Activated CD4-positive, alpha-beta T cell treated with anti-CD3 and anti-CD28 coated beads, Interleukin-2, amount 10 ng/mL, durations not matched to agents 24 days and 14 days (primary cell): ENCODE results near the gene SOS1. TPM values are rescaled to one million over a fixed set of nuclear protein-coding genes. Genes with fewer than 3 reads are reported as not detected.
"Not testable (repeated sequence)": the region's sequence is repeated elsewhere in the genome, so short reads cannot be mapped to it uniquely, and the experiment has no call there.

Source experiments
- DNase-seq: peaks from one replicate; pipeline ENCODE4 v3.0.0; 2022
- H3K27ac Mint-ChIP-seq: one replicate; pipeline ENCODE4 v1.8.0; 2022; ENCODE audit warnings: mild to moderate bottlenecking, mixed read lengths
- H3K27me3 Mint-ChIP-seq: one replicate; pipeline ENCODE4 v1.8.0; 2022; ENCODE audit warnings: mixed read lengths
- H3K36me3 Mint-ChIP-seq: one replicate; pipeline ENCODE4 v1.8.0; 2022; ENCODE audit warnings: low read depth, mild to moderate bottlenecking, mixed read lengths
- H3K4me1 Mint-ChIP-seq: one replicate; pipeline ENCODE4 v1.8.0; 2021; ENCODE audit warnings: mixed read lengths
- H3K4me3 Mint-ChIP-seq: one replicate; pipeline ENCODE4 v1.8.0; 2022; ENCODE audit warnings: mild to moderate bottlenecking, moderate library complexity, mixed read lengths
- H3K9me3 Mint-ChIP-seq: one replicate; pipeline ENCODE4 v1.8.0; 2021; ENCODE audit warnings: mixed read lengths
- intact Hi-C: fragments of 100-400 bp; cut with micrococcal nuclease; formaldehyde crosslinking; loops from one replicate; pipeline ENCODE4 v1.15.1; 2023
- total RNA-seq: library from RNA; stranded (reverse); gene quantifications from 2 replicates; pipeline ENCODE4 v1.2.3, GENCODE V29; 2022

The SOS1 gene
- total RNA-seq, 1 donor from 2014 or later: 74.5 TPM

DNA sequence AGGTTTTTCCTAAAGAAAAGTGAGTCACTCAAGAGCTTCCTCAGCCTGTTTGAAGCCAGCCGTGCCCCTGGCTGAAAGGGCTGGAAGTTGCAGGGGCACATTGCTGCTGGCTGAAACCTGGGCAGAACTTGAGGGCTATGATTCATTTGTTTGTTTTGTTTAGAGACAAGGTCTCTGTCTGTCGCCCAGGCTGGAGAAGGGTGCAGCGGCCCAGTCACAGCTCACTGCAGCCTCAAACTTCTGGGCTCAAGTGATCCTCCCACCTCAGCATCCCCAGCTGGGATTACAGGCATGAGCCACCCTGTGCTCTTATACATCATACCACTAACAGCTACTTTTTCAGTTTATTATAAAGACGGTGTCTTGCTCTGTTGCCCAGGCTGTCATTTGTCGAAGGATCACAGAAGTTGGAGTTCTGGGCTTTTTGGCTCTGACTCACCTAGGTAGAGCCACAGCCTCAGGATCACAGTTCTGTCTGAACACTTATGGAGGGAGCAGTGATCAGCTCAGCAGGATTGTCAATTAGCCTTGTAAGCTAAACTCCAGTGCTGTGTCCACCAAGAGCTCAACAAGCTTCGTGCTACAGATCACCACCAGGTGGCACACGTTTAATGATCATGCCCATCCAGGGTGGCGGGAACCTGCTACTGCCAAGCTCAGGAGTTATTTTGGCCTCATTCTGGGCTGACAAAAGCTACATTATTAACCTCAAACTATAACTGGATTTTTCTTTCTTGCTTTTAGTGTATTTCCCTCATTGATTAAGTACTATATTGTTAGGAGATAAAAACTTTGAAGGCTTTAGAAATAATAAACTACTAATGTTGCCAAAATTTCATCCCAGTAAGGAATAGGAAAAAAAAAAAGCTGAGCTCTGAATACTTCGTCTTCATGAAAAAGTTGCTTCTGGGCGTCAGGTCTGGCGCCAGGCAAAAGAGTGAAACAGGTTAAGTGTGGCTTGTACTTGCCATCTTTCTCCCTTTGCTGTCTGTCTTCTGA, 173.3 kb downstream of the SOS1 start:
- no peaks in the 10 kb centered on the region for H3K9me3 Mint-ChIP-seq

DNA sequence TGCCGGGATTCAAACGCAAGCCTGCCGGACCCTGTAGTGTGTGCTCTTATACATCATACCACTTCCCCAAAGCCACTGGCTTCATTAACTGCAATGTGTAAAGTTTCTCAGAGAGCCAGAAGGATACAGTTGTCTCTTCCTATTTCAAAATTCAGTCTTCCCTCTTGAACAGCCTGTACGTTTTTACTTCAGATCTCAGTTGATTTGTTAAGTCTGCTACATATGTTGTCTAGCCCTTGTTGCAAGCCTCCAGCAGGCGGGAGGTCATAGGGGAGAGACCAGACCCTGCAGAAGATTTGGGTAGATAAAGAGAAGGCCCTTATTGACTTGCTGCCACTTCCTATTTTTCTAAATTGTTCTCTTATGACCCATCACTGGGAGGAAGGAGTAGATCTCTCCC, 174.9 kb downstream of the SOS1 start:
- DNase-seq: no peak
- H3K4me3 Mint-ChIP-seq: no peak overlapping the region
- peaks cover 12% of the 10 kb centered on the region for H3K27me3 Mint-ChIP-seq
- H3K4me1 Mint-ChIP-seq: peaks cover 6% of the 10 kb centered on the region
- intact Hi-C loops: loop anchor here (5.0 kb wide), 2 partner anchors 111 to 176 kb away; partner anchors contain the start of gene SOS1
- no peaks in the 10 kb centered on the region for H3K9me3 Mint-ChIP-seq
- no peak overlapping the region for H3K27ac Mint-ChIP-seq
- H3K36me3 Mint-ChIP-seq: no peaks in the 10 kb centered on the region

More for the DNA sequence above, 173.3 kb downstream of the SOS1 start:
- Mint-ChIP-seq H3K27ac (no peak overlapping the region), H3K4me1 (peaks cover 6% of the 10 kb centered on the region), H3K36me3 (no peaks in the 10 kb centered on the region), H3K4me3 (no peak overlapping the region), H3K27me3 (peaks cover 13% of the 10 kb centered on the region)
- peak; percentile 91 for DNase-seq
- intact Hi-C loops: loop anchor here (1.0 to 5.0 kb wide), 3 partner anchors 110 to 282 kb away; partner anchors contain the start of gene SOS1

DNA sequence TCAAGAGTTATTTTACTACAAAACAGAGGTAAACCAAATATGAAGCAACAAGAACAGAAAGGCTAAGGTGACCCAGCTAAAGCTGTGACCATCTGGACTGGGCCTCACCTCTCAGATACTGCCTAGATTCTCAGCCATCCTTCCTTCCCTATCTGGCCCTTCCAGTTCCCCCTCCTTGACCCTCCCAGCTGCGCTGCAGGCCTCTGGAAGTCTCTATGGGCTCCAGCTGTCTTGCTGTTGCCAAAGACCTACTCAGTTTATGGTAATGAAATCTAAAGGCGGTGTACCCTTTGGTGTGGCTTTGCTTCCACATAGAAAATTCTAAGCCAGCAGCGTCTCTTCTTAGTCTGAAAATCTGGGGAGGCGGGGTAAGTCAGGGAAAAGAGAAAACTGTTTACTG, 175.5 kb downstream of the SOS1 start:
- H3K27me3 Mint-ChIP-seq: peaks cover 13% of the 10 kb centered on the region
- intact Hi-C loops: loop anchor here (5.0 kb wide), 2 partner anchors 112 to 177 kb away; partner anchors contain the start of gene SOS1
- H3K4me3 Mint-ChIP-seq: no peak overlapping the region
- H3K9me3 Mint-ChIP-seq: no peaks in the 10 kb centered on the region
- no peak overlapping the region for H3K27ac Mint-ChIP-seq
- no peaks in the 10 kb centered on the region for H3K36me3 Mint-ChIP-seq
- peaks cover 6% of the 10 kb centered on the region for H3K4me1 Mint-ChIP-seq
- DNase-seq: no peak

DNA sequence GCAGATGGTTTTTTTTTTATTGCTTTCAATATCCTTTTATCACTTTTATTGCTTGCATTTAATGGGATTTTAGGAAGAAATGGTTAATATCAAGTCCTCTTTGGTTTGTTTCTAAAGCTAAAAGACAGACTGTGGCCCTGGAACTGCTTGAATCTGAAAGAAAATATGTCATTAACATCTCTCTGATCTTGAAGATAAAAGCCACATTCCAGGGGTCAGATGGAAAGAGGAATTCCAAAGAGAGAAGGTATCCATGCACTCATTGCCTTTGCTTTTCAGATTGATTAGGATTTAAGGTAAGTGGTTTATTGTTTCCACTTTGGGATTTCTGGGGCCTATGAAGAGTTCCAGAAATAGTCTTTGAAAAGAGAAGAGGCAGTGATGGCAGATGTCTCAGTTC, 177.1 kb downstream of the SOS1 start:
- Mint-ChIP-seq H3K9me3 (no peaks in the 10 kb centered on the region), H3K27ac (no peak overlapping the region), H3K27me3 (peaks cover 12% of the 10 kb centered on the region), H3K4me1 (peaks cover 6% of the 10 kb centered on the region), H3K4me3 (no peak overlapping the region), H3K36me3 (no peaks in the 10 kb centered on the region)
- intact Hi-C loops: no loop called here
- DNase-seq: no peak

DNA sequence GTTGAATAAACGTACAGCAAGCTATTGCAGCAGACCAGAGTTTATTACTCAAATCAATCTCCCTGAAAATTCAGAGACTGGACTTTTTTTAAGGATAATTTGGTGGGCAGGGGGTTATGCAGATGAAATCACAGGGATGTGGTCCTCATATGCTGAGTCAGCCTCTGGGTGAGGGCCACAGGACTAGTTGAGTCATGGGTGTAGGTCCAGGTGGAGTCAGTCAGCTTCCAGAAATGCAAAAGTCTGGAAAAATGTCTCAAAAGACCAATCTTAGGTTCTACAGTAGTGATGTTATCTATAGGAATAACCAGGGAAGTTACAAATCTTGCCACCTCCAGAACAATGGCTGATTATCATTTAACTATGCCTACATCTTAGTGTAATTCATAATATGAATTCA, 180.1 kb downstream of the SOS1 start:
- peaks cover 10% of the 10 kb centered on the region for H3K27me3 Mint-ChIP-seq
- H3K36me3 Mint-ChIP-seq: no peaks in the 10 kb centered on the region
- H3K27ac Mint-ChIP-seq: no peak overlapping the region
- H3K4me1 Mint-ChIP-seq: peaks cover 5% of the 10 kb centered on the region
- H3K9me3 Mint-ChIP-seq: no peaks in the 10 kb centered on the region
- no peak overlapping the region for H3K4me3 Mint-ChIP-seq
- no peak for DNase-seq
- intact Hi-C loops: no loop called here

DNA sequence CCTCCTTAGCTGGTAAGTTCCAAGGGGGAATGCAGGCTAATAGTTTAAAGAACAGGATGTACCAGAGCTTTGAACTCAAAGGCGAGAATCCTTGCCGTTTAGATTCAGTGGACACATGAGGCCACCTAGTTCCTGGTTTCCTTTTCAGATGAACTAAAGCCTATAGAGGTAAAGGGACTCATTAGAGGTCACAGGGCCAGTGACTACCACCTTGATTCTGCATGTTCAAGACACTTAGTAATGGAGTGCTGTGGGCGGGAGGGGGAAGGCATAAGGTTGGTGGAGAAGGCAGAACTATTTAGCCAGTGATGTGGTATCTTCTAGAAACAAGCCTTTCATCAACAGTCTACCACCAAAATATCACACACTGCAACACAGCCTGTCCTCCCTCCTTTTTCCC, 183.3 kb downstream of the SOS1 start:
- no peak for DNase-seq
- H3K27ac Mint-ChIP-seq: no peak overlapping the region
- intact Hi-C loops: no loop called here
- H3K4me3 Mint-ChIP-seq: no peak overlapping the region
- no peaks in the 10 kb centered on the region for H3K4me1 Mint-ChIP-seq
- H3K36me3 Mint-ChIP-seq: no peaks in the 10 kb centered on the region
- no peaks in the 10 kb centered on the region for H3K9me3 Mint-ChIP-seq
- H3K27me3 Mint-ChIP-seq: peaks cover 15% of the 10 kb centered on the region

DNA sequence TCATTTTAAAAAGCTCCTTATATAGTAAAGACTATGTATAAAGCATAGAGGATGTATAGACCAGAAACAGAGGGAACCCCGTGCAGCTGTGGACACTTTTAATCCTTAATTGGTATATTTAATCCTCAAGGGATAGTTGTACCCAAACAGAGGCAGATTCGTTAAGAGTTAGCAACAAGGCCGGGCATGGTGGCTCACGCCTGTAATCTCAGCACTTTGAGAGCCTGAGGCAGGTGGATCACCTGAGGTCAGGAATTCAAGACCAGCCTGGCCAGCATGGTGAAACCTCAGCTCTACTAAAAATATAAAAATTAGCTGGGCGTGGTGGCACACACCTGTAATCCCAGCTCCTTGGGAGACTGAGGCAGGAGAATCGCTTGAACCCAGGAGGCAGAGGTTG, 184.3 kb downstream of the SOS1 start:
- H3K4me1 Mint-ChIP-seq, H3K36me3 Mint-ChIP-seq, intact Hi-C loops, H3K9me3 Mint-ChIP-seq, DNase-seq, H3K27ac Mint-ChIP-seq, H3K4me3 Mint-ChIP-seq: not testable (repeated sequence)
- peaks cover 12% of the 10 kb centered on the region for H3K27me3 Mint-ChIP-seq

DNA sequence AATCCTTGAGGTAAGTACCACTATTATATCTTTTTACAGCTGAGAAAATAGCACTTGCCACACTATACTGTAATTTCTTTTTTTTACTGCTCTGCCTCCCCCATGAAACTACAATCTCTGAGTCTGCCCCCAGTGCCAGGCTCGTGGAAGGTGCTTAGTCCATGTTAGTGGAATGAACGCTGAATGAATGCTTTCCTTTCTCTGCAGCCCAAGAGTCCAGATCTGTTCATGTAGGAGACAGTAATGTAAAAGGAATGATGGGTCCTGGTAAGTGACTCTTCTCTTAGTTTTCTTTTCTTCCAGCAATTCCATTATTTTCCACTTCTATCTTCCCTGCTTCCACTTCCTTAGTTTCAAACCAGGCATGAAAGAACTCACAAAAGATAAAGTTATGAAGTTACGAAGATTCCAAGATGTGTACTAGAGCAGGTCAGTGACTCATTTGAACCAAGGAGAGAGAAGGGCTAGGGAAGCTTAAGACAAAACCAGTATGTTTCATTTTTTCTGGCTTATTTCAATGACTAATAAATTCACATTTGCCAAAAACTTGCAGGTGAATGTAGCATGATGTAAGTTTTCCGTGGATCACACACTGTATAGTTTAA, 185.2 kb downstream of the SOS1 start:
- intact Hi-C loops: no loop called here
- Mint-ChIP-seq H3K36me3 (no peaks in the 10 kb centered on the region), H3K4me1 (no peaks in the 10 kb centered on the region), H3K27ac (no peak overlapping the region), H3K9me3 (no peaks in the 10 kb centered on the region), H3K4me3 (no peak overlapping the region), H3K27me3 (peaks cover 11% of the 10 kb centered on the region)
- DNase-seq: no peak

DNA sequence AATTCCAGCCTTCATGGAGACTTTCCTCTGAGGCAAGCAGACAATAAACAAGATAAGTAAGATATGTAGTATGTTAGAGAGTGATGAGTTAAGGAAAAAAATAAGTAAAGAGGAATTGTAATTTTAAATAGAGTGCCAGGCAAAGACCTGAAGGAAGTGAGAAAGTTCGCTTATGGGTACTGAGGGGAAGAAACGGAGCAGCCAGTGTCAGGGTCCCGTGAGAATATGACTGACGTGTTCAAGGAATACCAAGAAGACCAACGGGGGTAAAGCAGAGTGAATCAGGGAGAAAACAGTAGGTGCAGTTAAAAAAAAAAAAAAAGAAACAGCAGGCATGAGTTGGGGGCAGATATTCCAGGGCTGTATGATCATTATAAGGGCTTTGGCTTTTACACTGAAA, 186.1 kb downstream of the SOS1 start:
- H3K27me3 Mint-ChIP-seq: peaks cover 8% of the 10 kb centered on the region

DNA sequence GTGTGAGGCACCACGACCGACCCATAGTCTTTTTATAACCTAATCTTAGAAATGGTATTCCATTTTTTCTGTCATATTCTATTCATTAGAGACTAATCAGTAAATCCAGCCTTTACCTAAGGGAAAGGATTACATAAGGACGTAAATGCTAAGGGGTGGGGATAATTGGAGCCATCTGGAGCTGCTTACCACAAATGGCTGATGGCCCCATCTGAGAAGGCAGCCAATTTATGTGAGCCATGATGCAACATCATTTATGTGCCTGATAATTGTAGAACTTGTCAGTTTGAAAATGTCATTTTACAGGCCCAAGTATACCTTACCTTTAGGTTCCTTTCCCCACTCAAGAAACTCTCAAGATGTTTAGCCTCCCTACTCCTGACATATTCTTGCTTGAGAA, 187.2 kb downstream of the SOS1 start:
- Mint-ChIP-seq H3K36me3 (no peaks in the 10 kb centered on the region), H3K9me3 (no peaks in the 10 kb centered on the region), H3K4me3 (no peak overlapping the region), H3K27me3 (peaks cover 5% of the 10 kb centered on the region), H3K4me1 (no peaks in the 10 kb centered on the region), H3K27ac (no peak overlapping the region)
- no peak for DNase-seq
- intact Hi-C loops: no loop called here

More for the DNA sequence above, 186.1 kb downstream of the SOS1 start:
- DNase-seq: no peak
- Mint-ChIP-seq H3K27ac (no peak overlapping the region), H3K4me1 (no peaks in the 10 kb centered on the region), H3K4me3 (no peak overlapping the region), H3K9me3 (no peaks in the 10 kb centered on the region), H3K36me3 (no peaks in the 10 kb centered on the region)
- intact Hi-C loops: no loop called here

DNA sequence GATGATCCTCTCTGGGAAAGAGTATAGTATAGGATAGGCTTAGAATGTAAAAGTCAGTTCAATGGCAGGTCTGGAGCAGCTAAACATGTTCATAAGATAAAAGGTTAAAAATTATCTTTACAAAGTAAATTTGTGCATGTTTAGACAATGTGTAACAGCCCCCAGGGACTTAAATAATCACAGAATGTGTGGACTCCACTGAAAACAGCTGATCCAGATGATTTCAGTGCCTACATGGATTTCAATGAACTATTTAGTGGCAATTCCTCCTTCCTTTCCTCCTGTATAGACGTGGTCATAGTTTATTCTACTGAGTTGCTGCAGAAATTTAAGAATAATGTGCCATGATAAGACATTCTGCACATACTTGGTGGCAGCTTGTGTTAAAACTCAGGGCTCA, 188.3 kb downstream of the SOS1 start:
- H3K4me3 Mint-ChIP-seq: no peak overlapping the region
- no peak overlapping the region for H3K27ac Mint-ChIP-seq
- H3K36me3 Mint-ChIP-seq: no peaks in the 10 kb centered on the region
- peaks cover 5% of the 10 kb centered on the region for H3K27me3 Mint-ChIP-seq
- H3K9me3 Mint-ChIP-seq: no peaks in the 10 kb centered on the region
- intact Hi-C loops: no loop called here
- H3K4me1 Mint-ChIP-seq: no peaks in the 10 kb centered on the region
- no peak for DNase-seq

Other genes with a start within 250 kb of the SOS1 start
- 21.0 and 24.3 TPM in 2 replicates for gene DHX57, start 245.1 kb downstream of the SOS1 start, total RNA-seq
- gene MORN2, start 245.1 kb downstream of the SOS1 start, total RNA-seq: 4.9 and 5.9 TPM in 2 replicates
- gene ARHGEF33, start 231.2 kb downstream of the SOS1 start, total RNA-seq: 0.09 TPM in 1 of 2 replicates, not detected in the other
- gene CDKL4, start 122.9 kb upstream of the SOS1 start, total RNA-seq: not detected in 2 replicates